A549 (cell line): ENCODE data around the gene OTUB2. TPM values are rescaled to one million over a fixed set of nuclear protein-coding genes. Genes with fewer than 3 reads are reported as not detected.

Experiments used
- ATAC-seq, 2 experiments: fragments of 200-7000 bp in 1 of 2; fragments of >200 bp in 1 of 2; cut with Nextera tagmentation in 1 of 2; cut with Tn5 transposase in 1 of 2; 3 replicates each; pipeline versions ENCODE4 v1.8.0 to v1.9.1; 2018 to 2020; ENCODE audit warnings: mild to moderate bottlenecking in 1 of 2, moderate library complexity in 1 of 2
- CTCF ChIA-PET: fragments of 300-600 bp; sonication (Branson Sonifier 250); formaldehyde crosslinking; extraction: SDS; loops from one replicate; lab custom pipeline; 2021; ENCODE audit warnings: antibody characterized with exemption, inconsistent platforms; lab: Yijun Ruan, JAX
- POLR2A ChIA-PET: fragments of 350-600 bp; formaldehyde crosslinking; extraction: SDS; loops from one replicate; lab custom pipeline; 2021; ENCODE audit warnings: antibody characterized with exemption, inconsistent platforms; lab: Yijun Ruan, JAX
- DNase-seq, 2 experiments: peaks; one replicate each; pipeline versions ENCODE4 v3.0.0 to v3.0.0-alpha.2; 2011 to 2016; ENCODE audit warnings: low read depth in 1 of 2, low spot score in 1 of 2
- FAIRE-seq: peaks from 2 replicates; lab custom pipeline; 2011; peaks lifted over from hg19 to GRCh38; lab: Jason Lieb, UNC
- H3K27ac ChIP-seq, 2 experiments: fragments of >200 bp; sonication (Bioruptor Twin); formaldehyde crosslinking; 3 replicates each; pipeline ENCODE4 v1.5.1; 2016 to 2017
- H3K4me1 ChIP-seq: fragments of >200 bp; sonication (Bioruptor Twin); formaldehyde crosslinking; 3 replicates; pipeline ENCODE4 v1.6.1; 2016
- H3K4me2 ChIP-seq: fragments of >200 bp; sonication (Bioruptor Twin); formaldehyde crosslinking; 3 replicates; pipeline ENCODE4 v1.6.1; 2016
- H3K4me3 ChIP-seq: fragments of >200 bp; sonication (Bioruptor Twin); formaldehyde crosslinking; 3 replicates; pipeline ENCODE4 v1.5.1; 2016
- H3K9me3 ChIP-seq: fragments of >200 bp; sonication (Bioruptor Twin); formaldehyde crosslinking; 3 replicates; pipeline ENCODE4 v1.6.1; 2016
- BCL3 ChIP-seq: fragments of >200 bp; sonication (Bioruptor Twin); formaldehyde crosslinking; IDR thresholded peaks from 3 replicates; pipeline ENCODE4 v1.6.1; 2016
- CBX2 ChIP-seq: fragments of 200-600 bp; sonication (generic); IDR thresholded peaks from 2 replicates; pipeline ENCODE4 v1.6.1; 2016; ENCODE audit warnings: low read depth, mild to moderate bottlenecking, borderline replicate concordance
- CBX8 ChIP-seq: fragments of 200-600 bp; sonication (generic); IDR thresholded peaks from 2 replicates; pipeline ENCODE4 v1.6.1; 2016
- CHD4 ChIP-seq: fragments of 200-600 bp; sonication (generic); IDR thresholded peaks from 2 replicates; pipeline ENCODE4 v1.6.1; 2016; ENCODE audit warnings: antibody characterized with exemption, mild to moderate bottlenecking, borderline replicate concordance
- EP300 ChIP-seq, 2 experiments: fragments of >200 bp; sonication (Bioruptor Twin); formaldehyde crosslinking; IDR thresholded peaks; 2 replicates in 1 of 2; 3 replicates in 1 of 2; pipeline ENCODE4 v1.6.1; 2016 to 2017
- ESRRA ChIP-seq: fragments of 150-350 bp; IDR thresholded peaks from 2 replicates; pipeline ENCODE4 v1.6.1; 2014; ENCODE audit warnings: mild to moderate bottlenecking, low read length, borderline replicate concordance
- FOSB ChIP-seq: fragments of 250-450 bp; sonication (Bioruptor Pico); IDR thresholded peaks from 2 replicates; pipeline ENCODE4 v1.5.0; 2020; ENCODE audit warnings: mild to moderate bottlenecking, moderate library complexity
- FOSL2 ChIP-seq, 2 experiments: fragments of 450-650 bp in 1 of 2; fragments of >200 bp in 1 of 2; sonication (Bioruptor Twin) in 1 of 2; formaldehyde crosslinking; IDR thresholded peaks; 2 replicates each; pipeline versions ENCODE4 v1.5.0 to v1.6.1; 2016 to 2020; ENCODE audit warnings: mild to moderate bottlenecking in 1 of 2, moderate library complexity in 1 of 2
- GATA3 ChIP-seq: IDR thresholded peaks from 2 replicates; pipeline ENCODE4 v1.6.1; 2012; ENCODE audit warnings: borderline replicate concordance
- HOXA7 ChIP-seq: fragments of 250-450 bp; sonication (Bioruptor Pico); IDR thresholded peaks from 2 replicates; pipeline ENCODE4 v1.5.0; 2020; ENCODE audit warnings: mild to moderate bottlenecking, moderate library complexity
- JUN ChIP-seq, 2 experiments: fragments of >200 bp; sonication (Bioruptor Twin); formaldehyde crosslinking; IDR thresholded peaks; 2 replicates in 1 of 2; 3 replicates in 1 of 2; pipeline ENCODE4 v1.6.1; 2016 to 2017
- MAFK ChIP-seq: fragments of 450-650 bp; IDR thresholded peaks from 2 replicates; pipeline ENCODE4 v1.6.1; 2014; ENCODE audit not compliant: partially characterized antibody
- NPAS2 ChIP-seq: fragments of 250-450 bp; sonication (Bioruptor Pico); IDR thresholded peaks from 2 replicates; pipeline ENCODE4 v1.8.0; 2022; ENCODE audit warnings: mild to moderate bottlenecking, moderate library complexity, borderline replicate concordance
- NR3C1 ChIP-seq: fragments of >200 bp; sonication (Bioruptor Twin); formaldehyde crosslinking; IDR thresholded peaks from 3 replicates; pipeline ENCODE4 v1.6.1; 2017
- POLR2A ChIP-seq: IDR thresholded peaks from 2 replicates; pipeline ENCODE4 v1.6.1; 2012; ENCODE audit warnings: mild to moderate bottlenecking, low read length
- POLR2AphosphoS2 ChIP-seq: conservative IDR thresholded peaks from 2 replicates; pipeline ENCODE4 v1.6.1; 2012; ENCODE audit warnings: low read length, improper control_type of control experiment, inconsistent platforms
- TFCP2L1 ChIP-seq: fragments of 250-450 bp; sonication (Bioruptor Pico); IDR thresholded peaks from 2 replicates; pipeline ENCODE4 v1.5.0; 2021; ENCODE audit warnings: mild to moderate bottlenecking
- ZC3H11A ChIP-seq: fragments of 450-650 bp; IDR thresholded peaks from 2 replicates; pipeline ENCODE4 v1.6.1; 2014; ENCODE audit warnings: antibody characterized with exemption, mild to moderate bottlenecking
- WGBS: methylation state at CpG from one replicate; pipeline ENCODE4 v1.1.6; 2017; ENCODE audit errors: missing lambda C conversion rate; 5-methylcytosine and 5-hydroxymethylcytosine counted together
- polyA plus RNA-seq, 4 experiments: library from polyadenylated mRNA; depleted of rRNA in 3 of 4; stranded (reverse); fragments of >200 nt; fragmentation: RNase III in 1 of 4; extraction: RNeasy Plus Mini Kit Qiagen cat#74134 plus additional on column Dnase treatment in 1 of 4; gene quantifications; 2 replicates in 3 of 4; 3 replicates in 1 of 4; pipeline ENCODE4 v1.2.3, GENCODE V29; 2011 to 2017
- TF ChIP-seq, protein P1 (sequence below): fragments of 450-650 bp; IDR thresholded peaks from 2 replicates; pipeline ENCODE4 v1.6.1; 2014; ENCODE audit warnings: antibody characterized with exemption
- TF ChIP-seq, protein P2 (sequence below): fragments of 150-350 bp; IDR thresholded peaks from 2 replicates; pipeline ENCODE4 v1.6.1; 2014; ENCODE audit warnings: low read depth, mild to moderate bottlenecking, low read length

The OTUB2 gene
- polyA plus RNA-seq, 2 of the 4 experiments (the other 2 are of a cell fraction): 1.2 to 2.5 TPM

DNA sequence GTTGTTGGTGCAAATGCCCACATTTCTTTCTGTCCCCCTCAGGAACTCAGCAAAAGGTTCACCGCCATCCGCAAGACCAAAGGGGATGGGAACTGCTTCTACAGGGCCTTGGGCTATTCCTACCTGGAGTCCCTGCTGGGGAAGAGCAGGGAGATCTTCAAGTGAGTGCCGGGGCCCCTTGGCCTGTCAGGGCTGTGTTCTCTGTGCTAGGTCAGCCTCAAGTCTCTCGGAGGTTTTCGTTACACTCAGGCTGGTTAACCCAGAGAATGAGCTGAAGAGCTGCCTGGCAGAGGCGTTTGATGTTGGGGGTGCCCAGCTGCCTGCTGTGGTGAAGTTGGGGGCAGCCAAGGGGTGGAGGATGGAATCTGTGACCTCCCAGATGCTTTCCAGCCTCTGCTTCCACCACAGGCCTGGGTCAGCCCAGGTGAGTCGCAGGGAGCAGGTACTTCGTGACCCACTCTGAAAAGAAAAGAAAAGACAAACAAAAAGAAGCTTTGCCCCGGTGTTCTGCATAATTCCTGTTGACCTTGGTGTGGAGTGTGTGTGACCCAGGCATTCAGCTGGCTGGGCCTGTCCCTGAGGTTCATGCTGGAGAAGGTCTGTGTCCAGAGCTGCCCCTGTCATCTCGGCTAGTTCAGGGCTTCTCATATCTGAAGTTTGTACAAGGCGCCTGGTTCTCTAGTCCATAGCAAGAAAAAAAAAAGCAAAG is 12.9 kb downstream of the OTUB2 start:
- Histone ChIP-seq H3K4me1 (no peaks in the 10 kb centered on the region), H3K9me3 (peaks cover 7% of the 10 kb centered on the region; the same call in 1 of the 3 replicates), H3K4me2 (no peak overlapping the region), H3K27ac (no peak overlapping the region), H3K4me3 (no peak overlapping the region)
- CTCF ChIA-PET: interaction anchor here (0.8 to 9.5 kb wide), 5 partner anchors 41 to 141 kb away, joined by 3 to 78 read pairs (median 6); no protein-coding TSS in a partner anchor
- 82% methylated on average over 11 of the region's 11 CpGs for WGBS
- no peak for TF ChIP-seq POLR2A
- no peak for TF ChIP-seq HOXA7 (CRISPR knock-in tag)
- no peak for TF ChIP-seq CBX2
- TF ChIP-seq, protein P1, sequence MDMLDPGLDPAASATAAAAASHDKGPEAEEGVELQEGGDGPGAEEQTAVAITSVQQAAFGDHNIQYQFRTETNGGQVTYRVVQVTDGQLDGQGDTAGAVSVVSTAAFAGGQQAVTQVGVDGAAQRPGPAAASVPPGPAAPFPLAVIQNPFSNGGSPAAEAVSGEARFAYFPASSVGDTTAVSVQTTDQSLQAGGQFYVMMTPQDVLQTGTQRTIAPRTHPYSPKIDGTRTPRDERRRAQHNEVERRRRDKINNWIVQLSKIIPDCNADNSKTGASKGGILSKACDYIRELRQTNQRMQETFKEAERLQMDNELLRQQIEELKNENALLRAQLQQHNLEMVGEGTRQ: no peak
- TF ChIP-seq FOSL2 (IDR thresholded peaks at IDR 0.05): no peak
- TF ChIP-seq FOSL2 (CRISPR knock-in tag; IDR thresholded peaks at IDR 0.05): no peak
- TF ChIP-seq NR3C1: no peak
- TF ChIP-seq NPAS2: no peak
- no peak for TF ChIP-seq ZC3H11A
- TF ChIP-seq GATA3: no peak
- TF ChIP-seq BCL3: no peak
- no peak for TF ChIP-seq EP300 (IDR thresholded peaks at IDR 0.05)
- TF ChIP-seq TFCP2L1: no peak
- TF ChIP-seq FOSB (CRISPR knock-in tag): no peak
- no peak for TF ChIP-seq ESRRA
- TF ChIP-seq MAFK: no peak
- TF ChIP-seq, protein P2, sequence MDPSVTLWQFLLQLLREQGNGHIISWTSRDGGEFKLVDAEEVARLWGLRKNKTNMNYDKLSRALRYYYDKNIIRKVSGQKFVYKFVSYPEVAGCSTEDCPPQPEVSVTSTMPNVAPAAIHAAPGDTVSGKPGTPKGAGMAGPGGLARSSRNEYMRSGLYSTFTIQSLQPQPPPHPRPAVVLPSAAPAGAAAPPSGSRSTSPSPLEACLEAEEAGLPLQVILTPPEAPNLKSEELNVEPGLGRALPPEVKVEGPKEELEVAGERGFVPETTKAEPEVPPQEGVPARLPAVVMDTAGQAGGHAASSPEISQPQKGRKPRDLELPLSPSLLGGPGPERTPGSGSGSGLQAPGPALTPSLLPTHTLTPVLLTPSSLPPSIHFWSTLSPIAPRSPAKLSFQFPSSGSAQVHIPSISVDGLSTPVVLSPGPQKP: no peak
- FAIRE-seq (no peak), ATAC-seq (no peak), DNase-seq (no peak)
- POLR2A ChIA-PET: no interaction called here

DNA sequence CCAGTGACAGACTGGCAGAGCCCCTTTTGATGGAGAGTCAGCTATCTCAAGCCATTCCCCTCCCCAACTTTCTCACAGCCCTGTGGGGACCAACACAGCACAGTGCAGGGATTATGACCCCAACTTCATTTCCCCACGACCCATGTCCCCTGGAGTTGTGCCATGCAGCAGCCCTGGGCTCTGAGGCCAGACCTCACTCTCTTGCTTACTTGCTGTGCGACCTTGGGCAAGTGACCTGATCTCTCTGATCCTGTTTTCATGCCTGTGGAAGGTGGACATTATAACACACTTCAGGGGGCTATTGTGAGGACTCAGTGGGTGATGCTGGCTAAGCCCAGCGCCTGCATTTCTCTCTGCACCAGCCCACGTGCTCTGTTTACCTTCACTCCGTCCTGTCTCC is 14.1 kb downstream of the OTUB2 start:
- ATAC-seq (no peak), FAIRE-seq (no peak), DNase-seq (no peak)
- Histone ChIP-seq H3K9me3 (no peaks in the 10 kb centered on the region), H3K4me1 (no peaks in the 10 kb centered on the region), H3K4me3 (no peak overlapping the region), H3K4me2 (no peak overlapping the region), H3K27ac (no peak overlapping the region)
- TF ChIP-seq POLR2AphosphoS2 (no peak), JUN (IDR thresholded peaks at IDR 0.05) (no peak)
- CTCF ChIA-PET: interaction anchor here (2.2 to 9.5 kb wide), 2 partner anchors 97 to 101 kb away, joined by 6 to 78 read pairs; no protein-coding TSS in a partner anchor
- POLR2A ChIA-PET: no interaction called here
- WGBS: 71% methylated on average over 5 of the region's 5 CpGs

- no peak for FAIRE-seq
- ChIA-PET POLR2A (no interaction called here), CTCF (interaction anchor here (1.0 to 2.2 kb wide), 3 partner anchors 96 to 140 kb away, joined by 3 to 6 read pairs (median 6); no protein-coding TSS in a partner anchor)
- Histone ChIP-seq H3K4me2 (no peak overlapping the region), H3K4me3 (no peak overlapping the region), H3K9me3 (no peaks in the 10 kb centered on the region), H3K4me1 (no peaks in the 10 kb centered on the region), H3K27ac (no peak overlapping the region)
- DNase-seq: no peak
- TF ChIP-seq CBX8: no peak
- TF ChIP-seq MAFK: no peak
- no peak for TF ChIP-seq CHD4
- no peak for ATAC-seq
- WGBS: 82% methylated on average over 13 of the region's 13 CpGs
Measured at GRCh38 chr14:94040796-94041195, 14.7 kb downstream of the OTUB2 start.
